ENCODE results near the gene SFTPB.

Gene SFTPB

GRCh38 chr2:85650456-85650855 lies 17.5 kb downstream of the SFTPB start:
- Histone ChIP-seq H3K27ac (no peak overlapping the region), H3K4me1 (no peaks in the 10 kb centered on the region), H2AFZ (no peak overlapping the region), H3K36me3 (ENCODE audit: control insufficient read depth, insufficient read depth, low read length) (no peaks in the 10 kb centered on the region), H3K79me2 (no peaks in the 10 kb centered on the region), H3K9ac (no peak overlapping the region), H3K27me3 (ENCODE audit: control insufficient read depth, insufficient read depth, low read length) (no peaks in the 10 kb centered on the region), H3K4me3 (ENCODE audit: low read depth, low read length) (no peak overlapping the region), H3K4me2 (ENCODE audit: low read length) (no peak overlapping the region), H3K9me3 (ENCODE audit: control insufficient read depth, low read length) (no peaks in the 10 kb centered on the region)
- no peak for TF ChIP-seq CTCF (IDR thresholded peaks at IDR 0.05)

DNA sequence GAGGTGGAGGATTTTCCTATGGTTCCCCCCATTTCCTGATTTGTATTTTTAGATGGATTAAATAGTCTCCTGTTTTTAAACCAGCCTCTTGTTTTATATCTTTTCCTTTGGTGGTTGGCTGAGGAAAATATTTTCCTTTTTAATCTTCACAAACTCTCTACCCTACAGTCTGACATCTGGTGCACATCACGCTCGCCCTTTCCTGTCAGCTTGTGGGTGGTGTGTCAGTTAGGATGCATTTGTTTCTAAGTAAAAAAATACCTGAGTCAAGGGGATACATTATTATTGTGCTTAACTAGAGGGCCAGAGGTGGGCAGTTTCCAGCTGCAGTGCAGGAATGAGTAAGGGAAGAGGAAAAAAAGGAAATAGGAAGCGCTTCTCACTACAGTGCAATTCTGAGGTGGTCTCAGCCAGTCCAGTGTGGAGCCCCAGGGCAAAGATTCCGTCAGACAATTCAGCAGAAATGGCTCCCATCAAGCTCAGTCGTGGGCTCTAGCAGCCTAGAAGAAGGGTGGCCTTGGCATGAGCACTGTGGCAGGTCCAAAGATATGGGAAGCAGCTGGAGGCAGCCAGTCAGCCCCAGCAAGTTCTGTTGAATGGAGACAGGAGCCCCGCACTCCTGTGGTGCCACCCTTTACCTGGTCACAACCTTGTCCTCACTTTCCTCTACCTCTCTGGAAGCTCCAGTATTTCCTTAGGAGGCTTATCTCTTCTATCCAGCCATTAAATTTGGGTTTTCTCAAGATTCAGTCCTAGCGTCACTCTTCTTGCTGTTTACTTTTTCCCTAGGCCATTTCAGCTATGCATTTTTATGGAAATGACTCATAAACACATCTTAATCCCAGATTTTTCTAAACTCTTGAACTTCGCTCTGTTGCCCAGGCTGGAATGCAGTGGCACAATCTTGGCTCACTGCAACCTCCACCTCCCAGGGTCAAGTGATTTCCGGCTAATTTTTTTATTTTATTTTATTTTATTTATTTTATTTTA lies 18.5 kb downstream of the SFTPB start:
- no peak overlapping the region for H3K9ac ChIP-seq
- no peaks in the 10 kb centered on the region for H3K36me3 ChIP-seq (ENCODE audit: control insufficient read depth, insufficient read depth, low read length)
- H3K79me2 ChIP-seq: no peaks in the 10 kb centered on the region
- no peak overlapping the region for H3K27ac ChIP-seq
- H3K4me1 ChIP-seq: no peaks in the 10 kb centered on the region
- H3K27me3 ChIP-seq (ENCODE audit: control insufficient read depth, insufficient read depth, low read length): no peaks in the 10 kb centered on the region
- no peak overlapping the region for H3K4me2 ChIP-seq (ENCODE audit: low read length)
- no peak overlapping the region for H2AFZ ChIP-seq
- no peak for TF ChIP-seq CTCF (IDR thresholded peaks at IDR 0.05)
- H3K4me3 ChIP-seq (ENCODE audit: low read depth, low read length): no peak overlapping the region
- H3K9me3 ChIP-seq (ENCODE audit: control insufficient read depth, low read length): no peaks in the 10 kb centered on the region

DNA sequence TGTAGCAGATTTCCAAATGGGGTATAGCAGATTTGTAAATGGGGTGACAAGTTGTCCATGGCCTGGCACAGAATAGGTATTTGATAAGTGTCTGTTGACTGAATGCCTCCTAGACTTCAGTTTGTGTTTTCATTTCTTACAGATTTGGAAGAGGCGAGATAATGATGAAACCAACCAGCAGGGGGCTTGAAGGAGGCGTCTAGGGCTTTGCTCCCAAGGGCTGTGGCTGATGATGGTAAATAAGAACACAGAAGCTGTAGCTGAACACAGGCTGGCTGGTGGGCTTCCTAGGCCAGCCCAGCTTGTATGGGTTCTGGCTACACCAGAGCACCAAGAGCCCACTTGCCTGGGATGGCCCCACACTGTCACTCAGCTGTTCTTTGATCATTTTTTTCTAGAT lies 19.4 kb downstream of the SFTPB start:
- no peak overlapping the region for H3K9ac ChIP-seq
- no peaks in the 10 kb centered on the region for H3K4me1 ChIP-seq
- H3K9me3 ChIP-seq (ENCODE audit: control insufficient read depth, low read length): no peaks in the 10 kb centered on the region
- no peaks in the 10 kb centered on the region for H3K27me3 ChIP-seq (ENCODE audit: control insufficient read depth, insufficient read depth, low read length)
- no peak overlapping the region for H3K4me2 ChIP-seq (ENCODE audit: low read length)
- H2AFZ ChIP-seq: no peak overlapping the region
- H3K79me2 ChIP-seq: no peaks in the 10 kb centered on the region
- no peak overlapping the region for H3K4me3 ChIP-seq (ENCODE audit: low read depth, low read length)
- TF ChIP-seq CTCF (IDR thresholded peaks at IDR 0.05): no peak
- no peaks in the 10 kb centered on the region for H3K36me3 ChIP-seq (ENCODE audit: control insufficient read depth, insufficient read depth, low read length)
- no peak overlapping the region for H3K27ac ChIP-seq

DNA sequence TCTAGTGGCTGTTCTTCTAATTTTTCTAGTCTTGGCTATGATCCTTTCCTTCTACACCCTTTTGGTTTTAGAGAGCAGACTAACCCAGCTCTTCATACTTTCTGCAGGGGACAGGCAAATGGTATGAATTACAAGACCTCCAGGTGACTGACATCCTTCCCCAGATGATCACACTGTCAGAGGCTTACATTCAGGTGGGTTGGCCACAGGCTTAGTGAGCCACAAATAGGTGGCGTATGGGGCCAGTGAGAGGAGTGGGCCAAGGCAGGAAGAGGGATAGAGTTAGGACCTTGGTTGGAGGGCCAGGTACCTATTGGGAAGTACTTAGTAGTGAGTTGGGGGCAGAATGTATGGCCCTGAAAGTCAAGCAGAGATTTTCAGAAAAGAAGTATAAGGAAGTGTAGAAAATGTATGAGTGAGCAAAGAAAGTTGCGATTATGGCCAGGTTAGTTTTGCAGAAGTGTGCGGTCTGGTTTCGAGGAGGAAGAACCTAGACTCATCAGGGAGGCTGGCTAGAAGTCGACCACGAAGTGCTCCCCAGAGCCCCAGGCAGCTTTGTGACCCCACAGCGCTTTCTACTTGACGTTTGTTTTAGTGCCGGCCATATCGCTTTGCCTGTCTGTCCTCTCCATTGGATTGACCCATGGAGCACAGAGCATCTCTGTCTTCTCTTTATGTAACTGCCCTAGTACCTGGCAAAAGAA lies 20.0 kb downstream of the SFTPB start:
- Histone ChIP-seq H3K79me2 (no peaks in the 10 kb centered on the region), H3K9me3 (ENCODE audit: control insufficient read depth, low read length) (no peaks in the 10 kb centered on the region), H3K27ac (no peak overlapping the region), H3K27me3 (ENCODE audit: control insufficient read depth, insufficient read depth, low read length) (no peaks in the 10 kb centered on the region), H3K4me2 (ENCODE audit: low read length) (no peak overlapping the region), H3K9ac (no peak overlapping the region), H2AFZ (no peak overlapping the region), H3K36me3 (ENCODE audit: control insufficient read depth, insufficient read depth, low read length) (no peaks in the 10 kb centered on the region), H3K4me3 (ENCODE audit: low read depth, low read length) (no peak overlapping the region), H3K4me1 (no peaks in the 10 kb centered on the region)
- TF ChIP-seq CTCF (IDR thresholded peaks at IDR 0.05): no peak

All from parathyroid adenoma (tissue), 2 donors.